Ovary (tissue), 3 donors: Measurements from ENCODE around the gene INPP5B.

Source experiments
- CTCF ChIP-seq, 3 donors: fragments of 450-650 bp in 2 of 3; fragments of 200-600 bp in 1 of 3; IDR thresholded peaks; one replicate each; pipeline versions ENCODE4 v1.5.1 to v1.8.0; 2016 to 2022; ENCODE audit warnings: antibody characterized with exemption in 3 of 3, mild to moderate bottlenecking in 1 of 3
- EP300 ChIP-seq: sonication (generic); formaldehyde crosslinking; IDR thresholded peaks from one replicate; pipeline ENCODE4 v1.6.1; 2017; ENCODE audit warnings: antibody characterized with exemption
- POLR2A ChIP-seq: fragments of 450-650 bp; IDR thresholded peaks from one replicate; pipeline ENCODE4 v1.6.1; 2017; ENCODE audit warnings: antibody characterized with exemption, mild to moderate bottlenecking, moderate library complexity
- donor health status: DM: no; HTN: no; CAD: no.

- TF ChIP-seq POLR2A = no peak
- TF ChIP-seq CTCF (IDR thresholded peaks at IDR 0.05) = no peak
- no peak for TF ChIP-seq EP300
Measured at GRCh38 chr1:37831109-37831508, 115.7 kb downstream of the INPP5B start.
